Tibial artery (tissue), 4 donors: ENCODE measurements around the gene EIF4A2.

Experiments used
- DNase-seq, 2 donors: peaks; one replicate each; pipeline ENCODE4 v3.0.0-alpha.2; 2019
- H3K27ac ChIP-seq, 2 donors: fragments of 200-600 bp; sonication (generic) in 1 of 2; 1 replicate in 1 of 2; 2 replicates in 1 of 2; pipeline ENCODE4 v1.5.1; 2018 to 2019; ENCODE audit warnings: mild to moderate bottlenecking in 1 of 2
- H3K27me3 ChIP-seq, 2 donors: fragments of 200-600 bp; sonication (generic) in 1 of 2; one replicate each; pipeline versions ENCODE4 v1.5.1 to v1.6.0; 2016 to 2019
- H3K36me3 ChIP-seq, 3 donors: fragments of 200-600 bp; sonication (generic) in 2 of 3; one replicate each; pipeline ENCODE4 v1.5.1; 2016 to 2019; ENCODE audit warnings: mild to moderate bottlenecking in 2 of 3
- H3K4me1 ChIP-seq, 4 donors: fragments of 200-600 bp; sonication (generic) in 2 of 4; 1 replicate in 3 of 4; 2 replicates in 1 of 4; pipeline ENCODE4 v1.5.1; 2016 to 2019
- H3K4me3 ChIP-seq, 2 donors: fragments of 200-600 bp; sonication (generic) in 1 of 2; 1 replicate in 1 of 2; 2 replicates in 1 of 2; pipeline ENCODE4 v1.5.1; 2018 to 2019; ENCODE audit warnings: mild to moderate bottlenecking in 2 of 2
- H3K9me3 ChIP-seq, 3 donors: fragments of 200-600 bp; sonication (generic) in 1 of 3; one replicate each; pipeline ENCODE4 v1.5.1; 2016 to 2019
- CTCF ChIP-seq, 2 experiments: fragments of 200-600 bp in 1 of 2; fragments of 450-650 bp in 1 of 2; IDR thresholded peaks; one replicate each; pipeline ENCODE4 v1.5.1; 2017 to 2019; ENCODE audit warnings: antibody characterized with exemption in 2 of 2, mild to moderate bottlenecking in 1 of 2, moderate library complexity in 1 of 2
- intact Hi-C: fragments of 100-400 bp; cut with DNase I; formaldehyde crosslinking; loops from one replicate; pipeline ENCODE4 v1.15.0; 2023; ENCODE audit warnings: low total_unique reads

EIF4A2 gene

GRCh38 chr3:186785495-186786018, 2.2 kb downstream of the EIF4A2 start:
- DNase-seq: no peak
- intact Hi-C loops: no loop called here
- peaks cover 56 to 65% (median 63%) of the 10 kb centered on the region in 3 donors for H3K36me3 ChIP-seq

GRCh38 chr3:186786922-186787321, 3.5 kb downstream of the EIF4A2 start:
- DNase-seq: no peak
- H3K4me3 ChIP-seq: no peak overlapping the region
- no peak overlapping the region for H3K27ac ChIP-seq
- no peaks in the 10 kb centered on the region for H3K9me3 ChIP-seq
- H3K4me1 ChIP-seq: peaks cover 0 to 51% (median 33%) of the 10 kb centered on the region in 4 donors
- no peaks in the 10 kb centered on the region for H3K27me3 ChIP-seq
- no peak for TF ChIP-seq CTCF (IDR thresholded peaks at IDR 0.05)
- peaks cover 56 to 70% (median 65%) of the 10 kb centered on the region in 3 donors for H3K36me3 ChIP-seq
- intact Hi-C loops: no loop called here

More at GRCh38 chr3:186785495-186786018, 2.2 kb downstream of the EIF4A2 start:
- no peaks in the 10 kb centered on the region for H3K9me3 ChIP-seq
- no peak for TF ChIP-seq CTCF (IDR thresholded peaks at IDR 0.05)
- H3K4me1 ChIP-seq: peaks cover 0 to 51% (median 33%) of the 10 kb centered on the region in 4 donors
- peak overlapping the region; percentile 81 to 92 for H3K4me3 ChIP-seq
- no peaks in the 10 kb centered on the region for H3K27me3 ChIP-seq
- H3K27ac ChIP-seq: peak overlapping the region; percentile 95 to 99

GRCh38 chr3:186787642-186788481, 4.5 kb downstream of the EIF4A2 start:
- peaks cover 56 to 70% (median 65%) of the 10 kb centered on the region in 3 donors for H3K36me3 ChIP-seq
- H3K27me3 ChIP-seq: no peaks in the 10 kb centered on the region
- no peak for TF ChIP-seq CTCF (IDR thresholded peaks at IDR 0.05)
- peaks cover 0 to 51% (median 33%) of the 10 kb centered on the region in 4 donors for H3K4me1 ChIP-seq
- intact Hi-C loops: no loop called here
- no peaks in the 10 kb centered on the region for H3K9me3 ChIP-seq
- no peak overlapping the region for H3K27ac ChIP-seq
- DNase-seq: no peak
- no peak overlapping the region for H3K4me3 ChIP-seq

- peaks cover 56 to 71% (median 70%) of the 10 kb centered on the region in 3 donors for H3K36me3 ChIP-seq
- H3K27me3 ChIP-seq: no peaks in the 10 kb centered on the region
- peaks cover 0 to 51% (median 33%) of the 10 kb centered on the region in 4 donors for H3K4me1 ChIP-seq
- no peaks in the 10 kb centered on the region for H3K9me3 ChIP-seq
- intact Hi-C loops: no loop called here
- no peak overlapping the region for H3K4me3 ChIP-seq
- no peak overlapping the region for H3K27ac ChIP-seq
- no peak for DNase-seq
- TF ChIP-seq CTCF (IDR thresholded peaks at IDR 0.05): no peak
These were observed 5.3 kb downstream of the EIF4A2 start for GRCh38 chr3:186788482-186789370.

- peaks cover 0 to 47% (median 33%) of the 10 kb centered on the region in 4 donors for H3K4me1 ChIP-seq
- DNase-seq: no peak
- H3K27me3 ChIP-seq: no peaks in the 10 kb centered on the region
- intact Hi-C loops: no loop called here
- no peaks in the 10 kb centered on the region for H3K9me3 ChIP-seq
- no peak overlapping the region for H3K27ac ChIP-seq
- H3K4me3 ChIP-seq: no peak overlapping the region
- TF ChIP-seq CTCF (IDR thresholded peaks at IDR 0.05): no peak
- peaks cover 51 to 70% (median 64%) of the 10 kb centered on the region in 3 donors for H3K36me3 ChIP-seq
These were observed 6.3 kb downstream of the EIF4A2 start for GRCh38 chr3:186789554-186790260.
